Activated T-cell treated with anti-CD3 and anti-CD28 coated beads, Interleukin-2, amount 50 U/mL, for 24 hours (primary cell): Measurements from ENCODE around the gene SMIM36.
"Not testable (repeated sequence)": the region's sequence is repeated elsewhere in the genome, so short reads cannot be mapped to it uniquely, and the experiment has no call there.

Experiments used
- DNase-seq: peaks from one replicate; pipeline ENCODE4 v3.0.0-alpha.2; 2020
- H3K27ac Mint-ChIP-seq: 2 replicates; pipeline ENCODE4 v1.8.0; 2020; ENCODE audit warnings: mild to moderate bottlenecking, mixed read lengths
- H3K27me3 Mint-ChIP-seq: 2 replicates; pipeline ENCODE4 v1.8.0; 2020; ENCODE audit warnings: mixed read lengths
- H3K36me3 Mint-ChIP-seq: 2 replicates; pipeline ENCODE4 v1.8.0; 2020; ENCODE audit warnings: low read depth, mixed read lengths
- H3K4me1 Mint-ChIP-seq: 2 replicates; pipeline ENCODE4 v1.8.0; 2020; ENCODE audit warnings: low read depth, mixed read lengths
- H3K4me3 Mint-ChIP-seq: 2 replicates; pipeline ENCODE4 v1.8.0; 2020; ENCODE audit warnings: mild to moderate bottlenecking, moderate library complexity, mixed read lengths
- H3K9me3 Mint-ChIP-seq: 2 replicates; pipeline ENCODE4 v1.8.0; 2020; ENCODE audit warnings: mixed read lengths

SMIM36 gene

GRCh38 chr17:55440391-55440790, 70.9 kb downstream of the SMIM36 start:
- H3K4me1 Mint-ChIP-seq, result peaks cover 19% of the 10 kb centered on the region
- peaks cover 14% of the 10 kb centered on the region for H3K27me3 Mint-ChIP-seq
- H3K4me3 Mint-ChIP-seq, result no peak overlapping the region

GRCh38 chr17:55437159-55437605, 74.1 kb downstream of the SMIM36 start:
- Mint-ChIP-seq H3K9me3 (no peaks in the 10 kb centered on the region), H3K4me3 (no peak overlapping the region), H3K36me3 (no peaks in the 10 kb centered on the region), H3K27me3 (peaks cover 16% of the 10 kb centered on the region), H3K27ac (no peak overlapping the region), H3K4me1 (peaks cover 48% of the 10 kb centered on the region)
- DNase-seq, result no peak

More at GRCh38 chr17:55440391-55440790, 70.9 kb downstream of the SMIM36 start:
- no peak for DNase-seq
- Mint-ChIP-seq H3K36me3 (no peaks in the 10 kb centered on the region), H3K27ac (no peak overlapping the region), H3K9me3 (no peaks in the 10 kb centered on the region)

GRCh38 chr17:55436224-55437158, 74.8 kb downstream of the SMIM36 start:
- Mint-ChIP-seq H3K9me3 (no peaks in the 10 kb centered on the region), H3K4me3 (no peak overlapping the region), H3K27me3 (peaks cover 16% of the 10 kb centered on the region), H3K4me1 (peaks cover 50% of the 10 kb centered on the region), H3K36me3 (no peaks in the 10 kb centered on the region), H3K27ac (peak overlapping the region; percentile 28)
- DNase-seq, result no peak

GRCh38 chr17:55435408-55435807, 75.8 kb downstream of the SMIM36 start:
- Mint-ChIP-seq H3K27ac (no peak overlapping the region), H3K36me3 (no peaks in the 10 kb centered on the region), H3K4me1 (peaks cover 52% of the 10 kb centered on the region), H3K27me3 (peaks cover 16% of the 10 kb centered on the region), H3K4me3 (no peak overlapping the region), H3K9me3 (no peaks in the 10 kb centered on the region)
- no peak for DNase-seq

GRCh38 chr17:55434721-55435120, 76.5 kb downstream of the SMIM36 start:
- no peak overlapping the region for H3K4me3 Mint-ChIP-seq
- peaks cover 52% of the 10 kb centered on the region for H3K4me1 Mint-ChIP-seq
- H3K9me3 Mint-ChIP-seq, result no peaks in the 10 kb centered on the region
- peaks cover 16% of the 10 kb centered on the region for H3K27me3 Mint-ChIP-seq
- peak overlapping the region; percentile 42 for H3K27ac Mint-ChIP-seq
- H3K36me3 Mint-ChIP-seq, result no peaks in the 10 kb centered on the region
- DNase-seq, result no peak

GRCh38 chr17:55433629-55434422, 77.4 kb downstream of the SMIM36 start:
- Mint-ChIP-seq H3K36me3 (no peaks in the 10 kb centered on the region), H3K27me3 (peaks cover 16% of the 10 kb centered on the region), H3K4me3 (no peak overlapping the region), H3K9me3 (no peaks in the 10 kb centered on the region), H3K4me1 (peaks cover 52% of the 10 kb centered on the region), H3K27ac (no peak overlapping the region)
- no peak for DNase-seq

- Mint-ChIP-seq H3K27ac (peak overlapping the region; percentile 5), H3K27me3 (peaks cover 16% of the 10 kb centered on the region), H3K36me3 (no peaks in the 10 kb centered on the region), H3K4me3 (no peak overlapping the region), H3K4me1 (peaks cover 52% of the 10 kb centered on the region), H3K9me3 (no peaks in the 10 kb centered on the region)
- no peak for DNase-seq
These were observed 78.1 kb downstream of the SMIM36 start for GRCh38 chr17:55433029-55433628.

- H3K36me3 Mint-ChIP-seq, result no peaks in the 10 kb centered on the region
- peak overlapping the region; percentile 5 for H3K27ac Mint-ChIP-seq
- no peak for DNase-seq
- H3K27me3 Mint-ChIP-seq, result peaks cover 12% of the 10 kb centered on the region
- H3K4me1 Mint-ChIP-seq, result peaks cover 51% of the 10 kb centered on the region
- no peaks in the 10 kb centered on the region for H3K9me3 Mint-ChIP-seq
- no peak overlapping the region for H3K4me3 Mint-ChIP-seq
These were observed 78.8 kb downstream of the SMIM36 start for GRCh38 chr17:55432358-55433028.

GRCh38 chr17:55431914-55432313, 79.3 kb downstream of the SMIM36 start:
- Mint-ChIP-seq H3K27me3 (peaks cover 15% of the 10 kb centered on the region), H3K4me1 (peaks cover 45% of the 10 kb centered on the region)
- not testable (repeated sequence) for H3K9me3 Mint-ChIP-seq, H3K36me3 Mint-ChIP-seq, DNase-seq, H3K27ac Mint-ChIP-seq, H3K4me3 Mint-ChIP-seq

GRCh38 chr17:55430541-55431288, 80.5 kb downstream of the SMIM36 start:
- peaks cover 22% of the 10 kb centered on the region for H3K27me3 Mint-ChIP-seq
- H3K36me3 Mint-ChIP-seq, result no peaks in the 10 kb centered on the region
- peaks cover 36% of the 10 kb centered on the region for H3K4me1 Mint-ChIP-seq
- no peaks in the 10 kb centered on the region for H3K9me3 Mint-ChIP-seq
- H3K27ac Mint-ChIP-seq, result no peak overlapping the region
- H3K4me3 Mint-ChIP-seq, result no peak overlapping the region
- no peak for DNase-seq

- Mint-ChIP-seq H3K36me3 (no peaks in the 10 kb centered on the region), H3K27ac (no peak overlapping the region), H3K27me3 (peaks cover 45% of the 10 kb centered on the region), H3K4me3 (no peak overlapping the region), H3K4me1 (peaks cover 12% of the 10 kb centered on the region), H3K9me3 (no peaks in the 10 kb centered on the region)
- DNase-seq, result no peak
These were observed 83.7 kb downstream of the SMIM36 start for GRCh38 chr17:55427587-55427882.

- Mint-ChIP-seq H3K27ac (no peak overlapping the region), H3K36me3 (no peaks in the 10 kb centered on the region), H3K4me1 (peaks cover 10% of the 10 kb centered on the region), H3K9me3 (no peaks in the 10 kb centered on the region), H3K27me3 (peaks cover 48% of the 10 kb centered on the region), H3K4me3 (no peak overlapping the region)
- DNase-seq, result no peak
These were observed 84.2 kb downstream of the SMIM36 start for GRCh38 chr17:55426851-55427586.

GRCh38 chr17:55424893-55425540, 86.2 kb downstream of the SMIM36 start:
- no peak for DNase-seq
- peaks cover 15% of the 10 kb centered on the region for H3K4me1 Mint-ChIP-seq
- H3K36me3 Mint-ChIP-seq, result peaks cover 12% of the 10 kb centered on the region
- no peaks in the 10 kb centered on the region for H3K9me3 Mint-ChIP-seq
- H3K27ac Mint-ChIP-seq, result no peak overlapping the region
- H3K4me3 Mint-ChIP-seq, result no peak overlapping the region
- peaks cover 48% of the 10 kb centered on the region for H3K27me3 Mint-ChIP-seq
